SK-N-SH treated with all-trans-retinoic acid at 6 μM for 48 hours (cell line): Measurements from ENCODE around the gene EN2.

ENCODE experiments used
- CSRNP3 ChIP-seq: fragments of 250-450 bp; sonication (Bioruptor Pico); IDR thresholded peaks from 2 replicates; pipeline ENCODE4 v1.5.1; 2021; ENCODE audit warnings: mild to moderate bottlenecking, moderate library complexity
- ZC3H10 ChIP-seq: fragments of 250-450 bp; sonication (Bioruptor Pico); IDR thresholded peaks from 2 replicates; pipeline ENCODE4 v1.5.1; 2021; ENCODE audit warnings: mild to moderate bottlenecking, moderate library complexity

- TF ChIP-seq ZC3H10 (CRISPR knock-in tag) = no peak
- TF ChIP-seq CSRNP3 = no peak
Observed at GRCh38 chr7:155461631-155462030, 3.7 kb downstream of the EN2 start.
